Activated CD4-positive, alpha-beta T cell treated with anti-CD3 and anti-CD28 coated beads, Interleukin-2, amount 50 U/mL, for 16 hours (primary cell): ENCODE data around the gene PIP5K1B.

ENCODE experiments used
- DNase-seq: peaks from one replicate; pipeline ENCODE4 v3.0.0-alpha.2; 2020

Gene PIP5K1B

DNA sequence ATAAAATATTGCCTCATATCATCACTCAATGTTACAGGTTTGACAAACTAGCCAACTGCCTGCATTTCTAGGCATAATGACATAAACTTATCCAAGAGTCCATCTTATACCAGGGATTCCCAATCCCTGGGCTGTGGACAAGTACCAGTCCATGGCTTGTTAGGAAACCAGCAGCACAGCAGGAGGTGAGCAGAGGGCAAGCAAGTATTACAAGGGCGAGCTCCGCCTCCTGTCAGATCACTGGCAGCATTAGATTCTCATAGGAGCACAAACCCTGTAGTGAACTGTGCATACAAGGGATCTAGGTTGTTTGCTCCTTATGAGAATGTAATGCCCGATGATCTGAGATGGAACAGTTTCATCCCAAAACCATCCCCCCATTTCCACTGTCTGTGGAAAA, 164.0 kb downstream of the PIP5K1B start:
- DNase-seq = no peak

- DNase-seq = no peak
Observed at GRCh38 chr9:68870086-68870485, 165.0 kb downstream of the PIP5K1B start.

DNA sequence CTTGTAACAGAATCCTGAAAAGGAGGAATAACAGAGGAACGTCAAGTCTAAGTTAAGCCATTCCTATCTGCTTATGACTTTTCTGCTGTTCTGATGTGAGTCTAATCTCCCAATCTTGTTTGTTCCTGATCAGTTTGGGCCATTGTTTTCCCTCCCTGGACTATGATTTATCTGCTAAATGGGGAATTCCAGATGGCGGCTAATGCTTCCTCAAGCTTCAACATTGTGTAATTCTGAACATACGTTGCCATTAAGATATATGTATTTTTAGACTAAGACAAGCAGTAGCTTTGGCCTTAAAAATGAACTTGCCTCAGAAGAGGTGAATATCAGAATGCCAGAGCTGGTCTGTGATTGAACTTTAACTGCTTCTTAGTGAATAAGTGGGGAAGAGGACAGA, 166.2 kb downstream of the PIP5K1B start:
- DNase-seq = no peak

DNA sequence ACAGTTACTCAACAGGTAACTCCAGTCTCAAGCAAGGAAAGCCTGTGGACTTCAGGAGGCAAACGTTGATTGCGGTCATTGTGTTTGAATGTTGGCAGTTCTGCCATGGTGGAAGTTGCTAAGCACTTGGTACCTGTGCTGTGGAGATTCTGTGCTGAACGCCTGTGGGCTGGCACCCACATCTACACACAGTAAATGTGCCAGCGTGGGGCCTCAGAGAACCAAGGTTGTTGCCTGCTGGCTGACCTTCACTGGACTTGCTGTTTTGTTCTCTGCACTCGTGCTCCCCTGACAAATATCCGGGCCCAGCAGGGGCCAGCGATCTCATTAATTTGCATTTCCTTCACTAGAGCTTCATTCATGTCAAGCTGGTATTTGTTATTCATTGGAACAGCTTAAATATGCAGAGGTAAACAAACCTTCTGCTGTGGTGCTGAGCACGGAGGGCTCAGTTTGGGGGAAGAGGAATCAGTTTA, 167.0 kb downstream of the PIP5K1B start:
- no peak for DNase-seq

DNA sequence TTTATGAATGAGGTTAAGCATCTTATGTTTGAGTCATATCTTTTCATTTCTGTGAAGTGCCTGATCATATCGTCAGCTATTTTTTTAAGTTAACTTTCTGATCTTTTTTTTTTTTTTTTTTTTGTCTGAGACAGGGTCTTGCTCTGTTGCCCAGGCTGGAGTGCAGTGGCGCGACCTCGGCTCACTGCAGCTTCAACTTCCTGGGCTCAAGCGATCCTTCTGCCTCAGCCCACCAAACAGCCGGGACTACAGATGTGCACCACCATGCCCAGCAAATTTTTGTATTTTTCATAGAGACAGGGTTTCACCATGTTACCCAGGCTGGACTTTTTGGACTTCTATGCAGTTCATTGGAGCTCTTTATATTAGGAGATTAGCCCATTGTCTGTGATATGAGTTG, 168.1 kb downstream of the PIP5K1B start:
- DNase-seq = no peak

DNA sequence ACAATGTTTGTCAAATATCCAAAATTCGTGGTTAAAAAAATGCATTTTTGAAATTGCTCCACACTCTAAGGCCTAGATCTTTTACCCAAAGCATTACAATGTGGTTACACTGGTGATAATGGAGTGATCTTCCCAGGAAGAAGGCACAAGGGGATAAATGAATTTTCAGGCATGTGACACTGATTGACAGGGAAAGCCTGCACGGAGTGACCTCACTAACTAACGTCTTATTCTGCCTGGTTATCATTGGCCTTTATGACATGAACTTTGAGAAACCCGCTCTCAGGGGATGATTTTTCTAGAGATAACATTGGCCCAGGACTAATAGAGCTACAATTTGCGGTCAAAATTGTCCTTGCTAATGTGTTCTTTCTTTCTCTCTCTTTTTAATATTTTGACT, 171.2 kb downstream of the PIP5K1B start:
- no peak for DNase-seq

- DNase-seq = no peak
Observed at GRCh38 chr9:68876681-68877080, 171.6 kb downstream of the PIP5K1B start.

GRCh38 chr9:68877219-68877618, 172.2 kb downstream of the PIP5K1B start:
- no peak for DNase-seq

- DNase-seq = no peak
Observed at GRCh38 chr9:68878450-68878849, 173.4 kb downstream of the PIP5K1B start.

GRCh38 chr9:68883224-68883623, 178.2 kb downstream of the PIP5K1B start:
- DNase-seq = no peak

GRCh38 chr9:68887232-68887631, 182.2 kb downstream of the PIP5K1B start:
- DNase-seq = no peak

- no peak for DNase-seq
Observed at GRCh38 chr9:68894502-68894901, 189.5 kb downstream of the PIP5K1B start.

- peak; percentile 71 for DNase-seq
Observed at GRCh38 chr9:68895741-68896478, 190.9 kb downstream of the PIP5K1B start.

GRCh38 chr9:68896486-68896885, 191.4 kb downstream of the PIP5K1B start:
- DNase-seq = no peak

DNA sequence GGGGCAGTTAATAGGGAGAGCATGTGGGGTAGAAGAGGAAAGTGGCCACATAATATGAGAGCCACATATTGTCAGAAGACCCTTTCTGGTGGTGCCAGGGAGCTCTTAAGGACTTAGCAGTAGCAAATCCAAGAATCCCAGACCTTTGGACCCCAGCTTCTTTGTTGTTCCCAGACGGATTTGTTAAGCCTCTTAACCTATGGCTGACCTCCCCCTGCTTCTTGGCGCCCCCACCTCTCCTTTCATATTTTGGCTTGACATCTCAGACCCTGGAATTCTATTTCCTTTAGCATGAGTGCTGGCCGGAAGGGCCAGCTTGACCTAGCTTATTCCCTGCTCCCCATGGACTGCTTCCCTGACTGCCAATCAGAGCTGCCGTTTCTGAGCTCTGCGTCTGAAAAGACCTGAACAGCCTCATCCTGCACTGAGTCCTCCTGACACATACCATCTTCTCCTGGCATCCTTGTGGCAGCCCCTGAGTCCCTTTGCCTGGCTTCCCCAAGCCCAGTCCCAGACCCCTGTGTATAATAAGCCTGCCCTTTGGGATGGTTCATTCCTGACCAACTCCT, 192.6 kb downstream of the PIP5K1B start:
- DNase-seq = no peak

DNA sequence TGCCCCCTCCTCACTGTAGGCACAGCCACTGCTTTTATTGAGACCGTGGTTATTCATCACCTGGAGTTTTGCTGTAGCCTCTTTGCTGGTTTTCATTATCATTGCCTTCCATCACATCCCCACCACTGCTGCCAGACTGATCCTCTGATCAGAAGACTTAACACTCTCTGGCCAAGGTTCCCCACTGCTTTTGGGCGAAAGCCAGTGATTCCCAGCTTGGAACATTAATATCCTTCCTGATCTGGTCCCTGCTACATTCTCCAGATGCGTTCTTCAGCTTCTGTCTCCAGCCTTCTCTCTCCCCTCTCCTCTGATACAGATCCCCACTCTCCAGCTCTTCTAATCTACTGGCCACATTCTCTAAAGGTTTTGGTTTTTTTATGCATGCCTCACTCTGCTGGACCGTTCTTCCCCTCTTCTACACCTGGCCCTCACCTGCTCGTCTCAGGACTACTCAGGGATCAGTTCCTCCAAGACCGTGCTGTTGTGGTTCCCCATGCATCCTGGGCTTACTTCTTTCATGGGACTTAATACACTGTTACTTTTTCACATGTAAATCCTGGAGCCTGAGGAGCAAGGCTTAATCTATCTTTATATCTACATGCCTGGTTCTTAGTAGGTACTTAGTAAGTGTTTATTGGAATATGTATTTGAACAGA, 193.9 kb downstream of the PIP5K1B start:
- DNase-seq = no peak

DNA sequence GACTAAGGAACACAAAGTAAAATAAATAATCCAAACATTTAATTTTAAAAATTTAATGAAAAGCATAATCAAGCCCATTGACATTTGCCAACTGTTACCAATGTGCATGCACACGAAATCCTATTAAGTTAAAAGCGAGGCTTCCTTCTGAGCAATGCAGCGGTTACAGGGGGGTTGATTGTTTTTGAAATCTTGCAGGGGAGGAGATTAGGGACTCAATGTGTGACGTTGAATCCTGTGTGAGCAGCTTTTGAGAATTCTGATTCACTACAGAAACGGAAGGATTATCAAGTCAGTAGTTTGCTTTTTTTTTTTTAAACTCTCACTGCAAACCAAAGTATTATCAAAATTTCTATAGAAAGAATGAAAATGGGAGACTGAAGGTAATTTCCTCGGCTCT, 199.4 kb downstream of the PIP5K1B start:
- DNase-seq = no peak

- DNase-seq = no peak
Observed at GRCh38 chr9:68905129-68905528, 200.1 kb downstream of the PIP5K1B start.

- no peak for DNase-seq
Observed at GRCh38 chr9:68907910-68908309, 202.9 kb downstream of the PIP5K1B start.

GRCh38 chr9:68912561-68912960, 207.5 kb downstream of the PIP5K1B start:
- DNase-seq = no peak

GRCh38 chr9:68913054-68913453, 208.0 kb downstream of the PIP5K1B start:
- DNase-seq = no peak

DNA sequence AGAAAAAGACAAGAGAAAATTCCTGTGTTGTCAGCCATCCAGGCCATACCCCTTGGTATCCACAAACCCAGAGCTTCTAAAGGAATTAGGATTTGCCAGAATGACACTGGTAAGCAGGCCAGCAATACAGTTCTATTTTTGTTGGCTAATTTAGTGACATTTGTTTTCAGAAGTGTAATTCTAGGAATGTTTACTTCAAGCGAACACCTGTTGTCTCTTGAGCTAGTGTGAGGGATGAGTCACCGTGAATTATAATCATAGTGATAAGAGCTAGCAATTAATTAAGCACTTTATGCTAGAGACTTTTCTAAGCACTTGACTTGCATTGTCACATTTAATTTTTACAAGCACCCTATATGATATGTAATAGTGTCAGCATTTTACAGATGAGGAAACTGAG, 209.7 kb downstream of the PIP5K1B start:
- DNase-seq = peak; percentile 42

DNA sequence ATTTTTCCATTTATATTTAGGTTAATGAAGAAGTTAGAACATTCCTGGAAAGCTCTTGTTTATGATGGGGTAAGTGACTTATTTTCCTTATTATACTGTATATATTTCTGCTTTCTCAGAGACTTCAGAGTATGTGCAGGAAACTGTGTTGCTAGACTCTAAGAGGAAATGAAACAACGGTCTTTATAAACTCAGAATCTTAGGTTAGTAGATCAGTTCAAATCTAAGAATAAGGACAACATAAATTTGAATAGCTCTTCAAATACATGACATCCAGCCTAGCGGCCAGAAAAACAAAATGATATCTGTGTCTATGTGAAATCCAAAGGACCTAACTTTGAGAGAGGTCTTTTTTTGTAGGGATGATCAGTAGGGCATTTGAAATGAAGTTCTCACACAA, 214.6 kb downstream of the PIP5K1B start:
- DNase-seq = no peak

GRCh38 chr9:68920921-68921320, 215.9 kb downstream of the PIP5K1B start:
- DNase-seq = no peak
